IPS DF 19.7 (cell line): ENCODE measurements around the gene MARS1.

Experiments used
- DNase-seq: peaks from one replicate; pipeline ENCODE4 v3.0.0-alpha.2; 2013; ENCODE audit warnings: low read depth, low spot score

The MARS1 gene

GRCh38 chr12:57473392-57473791 is 14.5 kb upstream of the MARS1 start:
- no peak for DNase-seq

- DNase-seq, result no peak
Measured at GRCh38 chr12:57473886-57474285, 14.0 kb upstream of the MARS1 start.

DNA sequence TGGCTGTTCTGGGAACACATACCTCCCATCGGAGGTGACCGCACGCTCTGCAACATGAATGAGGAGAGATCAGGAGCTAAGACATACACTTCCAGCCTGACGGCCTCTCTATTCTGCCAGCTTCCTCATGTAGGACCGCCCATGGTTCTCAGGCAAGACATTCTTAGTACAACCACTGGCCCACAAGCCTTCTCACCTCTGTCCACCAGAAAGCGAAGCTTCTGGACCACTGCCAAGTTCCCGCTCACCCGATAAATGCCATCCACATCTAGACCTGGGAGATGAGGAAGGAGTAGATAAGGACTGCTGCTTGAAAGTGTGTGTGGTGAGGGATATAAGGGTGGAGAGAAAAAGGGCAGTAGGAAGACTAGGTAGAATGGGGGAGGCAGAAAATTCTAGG is 13.4 kb upstream of the MARS1 start:
- no peak for DNase-seq

DNA sequence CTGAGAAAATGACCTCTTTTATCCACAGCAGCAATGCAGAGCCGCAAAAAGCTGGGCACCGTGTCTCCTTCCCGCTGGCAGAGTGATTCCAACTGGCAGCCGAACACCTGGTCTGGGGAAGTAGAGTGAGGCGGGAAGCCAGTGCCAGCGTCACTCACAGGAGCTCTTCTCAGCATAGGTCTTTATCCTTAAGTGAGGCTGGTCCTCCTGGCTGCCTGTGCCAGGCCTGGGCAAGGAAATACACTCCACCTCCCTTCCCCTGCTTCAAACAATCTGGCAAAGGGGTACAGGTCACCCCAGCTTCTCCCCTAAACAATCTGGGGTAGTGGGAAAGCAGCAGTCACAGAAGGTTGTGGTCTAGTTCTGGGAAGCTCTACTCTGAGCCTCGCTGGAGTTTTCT is 13.0 kb upstream of the MARS1 start:
- no peak for DNase-seq

DNA sequence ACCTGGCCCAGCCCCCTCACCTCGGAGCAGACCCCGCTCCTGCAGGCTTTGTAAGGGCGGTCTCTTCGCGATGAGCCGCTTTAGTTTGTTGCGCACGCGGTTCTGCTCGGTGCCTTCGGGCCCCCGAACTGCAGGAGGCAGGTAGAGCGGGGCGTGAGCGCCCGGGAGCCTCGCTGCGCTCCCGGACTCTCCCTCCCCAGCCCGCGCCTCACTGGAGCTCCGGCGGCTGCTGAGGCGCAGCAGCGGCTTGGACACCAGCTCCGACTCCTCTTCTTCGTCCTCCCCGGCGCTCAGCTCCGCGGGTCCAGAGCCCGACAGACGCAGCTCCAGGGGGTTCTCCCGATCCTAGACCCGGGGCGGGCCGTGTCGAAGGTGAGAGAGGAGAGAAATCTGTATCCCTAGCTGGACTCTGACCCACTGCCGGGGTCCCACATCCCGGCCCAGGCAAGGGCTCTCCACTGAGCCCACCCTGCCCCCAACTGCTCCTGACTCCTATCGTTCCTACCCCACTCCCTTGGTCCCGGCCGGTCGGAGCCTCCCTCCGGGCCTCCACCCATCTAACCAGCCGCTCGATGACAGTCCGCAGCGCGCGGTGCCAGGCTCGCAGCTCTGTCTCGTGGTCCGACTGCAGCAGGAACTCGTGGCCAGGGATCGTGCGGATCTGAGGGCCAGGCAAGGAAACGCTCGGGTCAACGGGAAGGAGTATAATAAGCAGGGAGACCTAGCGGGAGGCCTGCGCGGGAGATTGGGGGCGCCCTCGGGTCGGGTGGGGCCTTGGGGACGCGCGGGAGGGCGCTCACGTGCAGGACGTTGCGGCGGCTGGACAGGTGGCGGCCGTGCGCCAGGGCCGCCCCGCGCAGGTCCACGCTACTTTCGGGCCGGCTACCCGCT is 12.4 kb upstream of the MARS1 start:
- no peak for DNase-seq

DNA sequence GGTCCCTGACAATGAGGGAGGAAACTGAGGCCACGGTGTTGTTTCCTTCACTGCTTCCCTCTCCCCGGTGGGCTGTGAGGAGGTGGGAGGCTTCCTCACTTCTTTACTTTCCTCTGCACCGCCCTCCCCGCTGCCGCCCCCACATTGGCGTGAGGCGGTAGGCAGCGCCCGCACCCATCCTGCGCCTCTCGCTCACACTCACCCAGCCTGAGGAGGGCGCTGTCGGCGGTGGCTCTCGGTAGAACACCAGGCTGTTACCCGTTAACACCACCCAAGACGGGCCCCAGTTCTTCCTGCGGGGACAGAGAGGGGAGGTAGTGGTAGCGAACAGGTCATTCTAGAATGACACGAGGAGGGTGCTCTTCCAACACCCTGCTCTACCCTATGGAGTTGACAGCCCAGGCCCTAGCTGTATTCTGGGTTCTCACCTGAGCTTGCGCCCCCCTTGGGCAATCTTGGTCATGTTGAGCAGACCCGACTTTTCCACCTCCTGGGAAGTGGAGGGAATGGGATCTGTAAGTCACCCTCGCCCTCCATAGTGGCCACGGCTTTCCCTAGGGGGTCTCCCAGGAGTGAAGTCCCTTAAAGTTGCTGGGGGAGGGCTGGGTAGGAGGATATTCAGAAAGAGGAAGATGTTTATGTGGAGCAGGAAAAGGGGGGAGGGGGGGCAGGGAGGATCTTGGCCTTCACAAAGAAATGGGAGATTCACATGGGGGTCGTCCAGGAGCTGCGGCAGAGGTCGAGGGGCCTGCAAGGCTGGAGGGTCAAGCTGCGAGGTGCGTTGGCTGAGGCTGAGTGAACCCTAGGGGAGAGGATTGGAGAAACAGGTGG is 11.5 kb upstream of the MARS1 start:
- DNase-seq, result no peak

GRCh38 chr12:57476993-57477709 is 10.7 kb upstream of the MARS1 start:
- no peak for DNase-seq

DNA sequence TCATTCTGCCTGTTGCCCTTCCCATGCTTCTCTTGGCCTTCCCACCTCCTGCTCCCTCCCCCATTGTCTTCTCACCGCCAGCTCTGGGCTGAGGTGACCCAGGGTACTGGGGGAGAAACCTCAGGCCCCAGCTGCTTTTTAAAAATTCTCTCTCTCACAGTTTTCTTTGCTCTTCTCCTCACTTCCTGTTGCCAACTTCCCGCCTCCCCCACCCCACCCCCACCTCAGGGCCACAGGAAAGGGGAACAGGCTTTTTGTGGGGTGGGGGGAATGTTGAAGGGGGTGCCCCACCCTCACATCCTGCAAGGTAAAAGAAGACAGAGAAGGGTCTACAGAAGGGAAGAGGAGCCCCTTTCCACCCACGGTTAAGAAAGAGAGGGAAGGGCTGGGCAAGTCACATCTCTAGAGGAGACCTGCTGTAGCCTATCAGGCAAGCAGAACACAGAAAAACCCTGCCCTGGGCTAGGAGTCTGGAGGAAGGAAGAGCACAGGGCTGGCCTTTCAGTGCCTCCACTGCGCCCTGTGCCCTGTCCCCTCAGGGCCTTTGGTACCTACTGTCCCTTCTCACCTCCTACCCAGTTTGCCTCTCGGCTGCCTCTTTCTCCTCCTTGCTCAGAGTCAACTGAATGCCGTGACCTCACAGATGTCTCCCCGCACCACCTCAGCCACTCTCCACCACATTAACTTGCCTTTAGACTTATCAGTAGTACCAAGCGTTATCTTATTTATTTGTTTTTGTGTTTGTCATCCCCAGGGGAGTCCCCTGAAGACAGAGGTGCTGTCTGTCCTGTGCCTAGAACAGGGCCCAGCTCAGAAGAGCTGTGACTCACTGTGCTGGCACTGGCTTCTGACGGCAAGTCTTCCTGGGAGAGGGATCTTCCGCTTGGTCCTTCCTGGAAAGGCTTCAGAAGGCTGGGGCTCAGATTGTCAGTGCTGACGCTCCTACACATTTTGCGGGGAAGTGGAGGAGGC is 9.9 kb upstream of the MARS1 start:
- DNase-seq, result no peak

- no peak for DNase-seq
Measured at GRCh38 chr12:57479043-57479375, 8.9 kb upstream of the MARS1 start.

GRCh38 chr12:57479376-57480115 is 8.3 kb upstream of the MARS1 start, which contains the start of gene ARHGAP9:
Gene ARHGAP9, minus strand, starts transcription at chr12:57479866. Its CDS starts 460 bp downstream, at chr12:57479406.
- DNase-seq, result no peak

- no peak for DNase-seq
Measured at GRCh38 chr12:57481671-57482070, 6.2 kb upstream of the MARS1 start.

- DNase-seq, result no peak
Measured at GRCh38 chr12:57483466-57483865, 4.4 kb upstream of the MARS1 start.

DNA sequence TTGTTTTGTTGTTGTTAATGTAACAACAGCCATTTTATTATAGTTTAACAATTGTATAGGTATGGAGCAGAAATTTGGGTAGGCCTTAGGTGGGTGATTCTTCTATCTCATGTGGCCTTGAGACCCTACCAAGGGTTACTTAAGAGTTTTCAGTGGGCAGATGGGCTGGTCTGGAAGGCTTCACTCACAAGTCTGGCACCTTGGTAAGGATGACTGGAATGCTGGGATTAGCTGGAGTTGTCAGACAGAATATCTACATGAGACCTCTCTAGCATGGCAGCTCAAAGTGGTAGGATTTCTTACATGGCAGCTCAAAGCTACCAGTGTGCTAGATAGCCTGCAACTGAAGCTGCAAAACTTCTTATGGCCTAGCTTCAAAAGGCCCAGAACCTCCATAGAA is 2.2 kb upstream of the MARS1 start:
- no peak for DNase-seq

DNA sequence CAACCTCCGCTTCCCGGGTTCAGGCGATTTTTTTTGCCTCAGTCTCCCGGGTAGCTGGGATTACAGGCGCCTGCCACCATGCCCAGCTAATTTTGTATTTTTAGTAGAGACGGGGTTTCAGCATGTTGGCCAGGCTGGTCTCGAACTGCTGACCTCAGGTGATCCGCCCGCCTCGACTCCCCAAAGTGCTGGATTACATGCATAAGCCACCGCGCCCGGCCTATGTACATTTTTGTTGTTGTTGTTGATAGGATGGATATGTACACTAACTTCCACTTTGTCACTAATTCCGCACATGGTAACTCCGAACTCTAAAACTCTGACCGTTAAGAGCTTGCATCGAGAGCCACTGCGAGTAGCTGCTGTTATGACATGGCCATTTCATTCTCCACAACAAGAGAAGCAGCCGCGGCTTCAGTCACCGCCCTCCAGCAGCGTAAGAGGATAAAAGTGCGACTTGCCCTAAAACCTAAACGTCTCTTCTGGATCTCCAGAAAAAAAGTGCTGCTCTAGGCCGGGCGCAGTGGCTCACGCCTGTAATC is 742 bp upstream of the MARS1 start:
- no peak for DNase-seq

DNA sequence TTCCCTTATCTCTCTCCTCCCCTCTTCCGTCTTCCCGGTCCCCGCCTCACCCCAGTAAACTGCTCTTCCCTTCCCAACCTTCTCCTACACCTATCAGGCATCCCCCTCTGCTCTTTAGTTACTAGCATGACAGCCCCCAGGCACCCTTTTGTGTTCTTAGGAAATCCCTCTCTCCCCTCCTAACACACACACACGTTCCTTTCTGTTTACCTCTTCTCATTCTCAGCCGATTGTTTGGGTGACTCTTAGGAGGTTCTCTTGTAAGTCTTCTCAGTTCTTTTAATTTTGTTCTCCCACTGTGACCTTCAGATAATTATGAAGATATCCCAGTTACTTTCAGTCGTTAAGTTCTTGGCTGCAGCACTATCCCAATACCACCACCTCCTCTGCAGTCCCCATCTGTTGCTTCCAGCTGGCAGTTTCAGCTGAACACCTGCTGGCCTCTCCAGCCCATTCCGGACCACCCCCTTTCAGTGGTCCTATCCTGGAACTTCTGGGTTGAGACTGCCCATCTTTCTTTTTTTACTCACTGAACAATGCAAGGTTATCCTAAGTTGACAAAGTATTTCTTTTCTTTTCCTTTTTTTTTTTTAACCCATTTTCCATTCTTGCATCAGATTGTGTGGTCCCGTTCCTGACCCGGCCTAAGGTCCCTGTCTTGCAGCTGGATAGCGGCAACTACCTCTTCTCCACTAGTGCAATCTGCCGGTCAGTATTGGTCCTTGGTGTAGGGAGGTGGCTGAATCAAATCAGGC is 711 bp downstream of the MARS1 start:
- no peak for DNase-seq

GRCh38 chr12:57489157-57489641 is 1.3 kb downstream of the MARS1 start:
- no peak for DNase-seq

DNA sequence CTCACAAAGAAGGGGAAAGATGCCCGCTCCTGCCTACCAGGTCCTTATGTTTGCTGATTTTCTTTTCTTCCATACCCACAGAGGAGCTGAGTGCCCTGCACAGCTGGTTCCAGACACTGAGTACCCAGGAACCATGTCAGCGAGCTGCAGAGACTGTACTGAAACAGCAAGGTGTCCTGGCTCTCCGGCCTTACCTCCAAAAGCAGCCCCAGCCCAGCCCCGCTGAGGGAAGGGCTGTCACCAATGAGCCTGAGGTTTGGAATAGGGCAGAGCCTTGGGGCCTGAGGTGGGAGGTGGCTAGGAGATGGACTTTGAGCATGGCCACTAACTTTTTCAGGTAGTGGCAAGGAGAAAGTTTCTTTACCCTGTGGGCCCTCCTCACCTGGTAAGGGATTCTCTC is 2.3 kb downstream of the MARS1 start:
- no peak for DNase-seq

DNA sequence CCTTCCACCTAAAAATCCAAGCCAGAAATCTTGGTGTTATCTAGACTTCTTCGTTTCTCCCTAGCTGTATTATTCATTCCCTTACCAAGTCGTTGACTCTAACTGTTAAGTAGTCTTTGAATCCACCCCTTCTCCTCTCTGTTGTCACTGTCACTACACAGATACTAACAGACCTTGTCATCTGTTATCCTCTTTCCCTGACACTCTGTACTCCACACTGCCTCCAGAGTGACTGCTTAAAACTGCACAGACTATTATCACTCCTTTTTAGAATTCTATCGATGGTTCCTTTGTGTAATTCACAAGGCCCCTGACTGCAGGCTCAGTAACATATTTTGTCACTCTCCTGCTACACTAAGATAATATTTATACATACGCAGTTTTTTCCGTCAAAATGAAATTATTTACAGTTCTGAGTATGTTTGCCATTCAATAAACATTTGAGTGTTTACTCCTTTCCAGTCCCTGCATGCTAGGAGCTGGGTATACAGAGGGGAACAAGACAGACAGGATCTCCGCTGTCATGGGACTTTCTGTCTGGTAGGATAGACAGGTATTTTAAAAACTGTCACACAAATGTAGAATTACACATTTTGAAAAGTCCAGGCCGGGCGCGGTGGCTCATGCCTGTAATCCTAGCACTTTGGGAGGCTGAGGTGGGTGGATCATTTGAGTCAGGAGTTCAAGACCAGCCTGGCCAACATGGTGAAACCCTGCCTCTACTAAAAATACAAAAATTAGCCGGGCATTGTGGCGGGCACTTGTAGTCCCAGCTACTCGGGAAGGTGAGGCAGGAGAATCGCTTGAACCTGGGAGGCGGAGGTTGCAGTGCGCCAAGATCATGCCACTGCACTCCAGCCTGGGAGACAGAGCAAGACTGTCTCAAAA is 3.8 kb downstream of the MARS1 start:
- DNase-seq, result no peak
